ENCODE data around the gene ODAD4. TPM values are rescaled to one million over a fixed set of nuclear protein-coding genes. Genes with fewer than 3 reads are reported as not detected.

The ODAD4 gene
- total RNA-seq, 1 donor from 2014 or later = 0.98 TPM

DNA sequence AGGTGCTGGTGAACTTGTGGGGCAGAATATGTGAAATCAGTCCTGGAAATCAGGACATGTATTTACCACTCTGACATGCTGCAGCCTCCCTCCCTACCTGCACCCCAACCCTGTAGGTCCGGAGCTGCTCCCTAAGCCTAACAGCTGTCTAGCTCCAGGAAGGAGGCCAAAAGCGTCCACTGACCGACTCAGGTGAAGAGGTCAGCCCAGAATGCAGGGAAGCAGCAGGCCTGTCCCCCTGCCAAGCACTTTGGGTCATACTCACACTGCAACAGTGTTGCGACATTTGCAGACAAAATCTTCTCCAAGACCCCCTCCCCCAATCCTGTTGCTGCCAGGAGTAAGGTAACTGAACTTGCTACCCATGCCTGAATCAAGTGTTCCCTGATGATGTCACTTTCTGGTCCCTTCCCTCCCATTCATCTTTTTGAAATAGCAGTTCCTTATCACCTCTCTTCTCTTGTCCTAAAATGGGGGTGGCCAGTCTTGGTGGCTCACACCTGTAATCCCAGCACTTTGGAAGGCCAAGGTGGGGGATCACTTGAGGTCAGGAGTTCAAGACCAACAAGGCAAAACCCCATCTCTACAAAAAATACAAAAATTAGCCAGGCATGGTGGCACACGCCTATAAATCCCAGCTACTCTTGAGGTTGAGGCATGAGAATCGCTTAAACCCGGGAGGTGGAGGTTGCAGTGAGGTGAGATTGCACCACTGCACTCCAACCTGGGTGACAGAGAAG is 10.4 kb upstream of the ODAD4 start:
- H3K79me2 ChIP-seq (ENCODE audit: insufficient read depth, low read length) = peaks cover 38% of the 10 kb centered on the region
- H3K36me3 ChIP-seq (ENCODE audit: insufficient read depth, low read length) = no peaks in the 10 kb centered on the region
- no peak overlapping the region for H3K27ac ChIP-seq (ENCODE audit: low read depth, low read length)
- peak overlapping the region; percentile 67 for H3K9ac ChIP-seq (ENCODE audit: low read length)
- Mint-ChIP-seq H3K9me3 (ENCODE audit: unreplicated experiment) (no peaks in the 10 kb centered on the region), H3K27me3 (ENCODE audit: low read depth, unreplicated experiment) (no peaks in the 10 kb centered on the region), H3K27ac (ENCODE audit: unreplicated experiment) (no peak overlapping the region), H3K4me3 (ENCODE audit: unreplicated experiment) (peak overlapping the region; percentile 77), H3K4me1 (ENCODE audit: low read depth, unreplicated experiment) (peaks cover 18% of the 10 kb centered on the region), H3K36me3 (ENCODE audit: low read depth, unreplicated experiment) (peaks cover 2% of the 10 kb centered on the region)
- no peaks in the 10 kb centered on the region for H3K27me3 ChIP-seq (ENCODE audit: insufficient read depth, low read length)
- H3K4me1 ChIP-seq (ENCODE audit: insufficient read depth, low read length) = peaks cover 30% of the 10 kb centered on the region
- H3K4me2 ChIP-seq (ENCODE audit: low read length) = peak overlapping the region; percentile 98
- H4K20me1 ChIP-seq (ENCODE audit: insufficient read depth, low read length) = peaks cover 36% of the 10 kb centered on the region
- no peak for FAIRE-seq
- H3K4me3 ChIP-seq (ENCODE audit: insufficient read depth, low read depth, low read length) = peak overlapping the region; percentile 53
- TF ChIP-seq, protein P1, sequence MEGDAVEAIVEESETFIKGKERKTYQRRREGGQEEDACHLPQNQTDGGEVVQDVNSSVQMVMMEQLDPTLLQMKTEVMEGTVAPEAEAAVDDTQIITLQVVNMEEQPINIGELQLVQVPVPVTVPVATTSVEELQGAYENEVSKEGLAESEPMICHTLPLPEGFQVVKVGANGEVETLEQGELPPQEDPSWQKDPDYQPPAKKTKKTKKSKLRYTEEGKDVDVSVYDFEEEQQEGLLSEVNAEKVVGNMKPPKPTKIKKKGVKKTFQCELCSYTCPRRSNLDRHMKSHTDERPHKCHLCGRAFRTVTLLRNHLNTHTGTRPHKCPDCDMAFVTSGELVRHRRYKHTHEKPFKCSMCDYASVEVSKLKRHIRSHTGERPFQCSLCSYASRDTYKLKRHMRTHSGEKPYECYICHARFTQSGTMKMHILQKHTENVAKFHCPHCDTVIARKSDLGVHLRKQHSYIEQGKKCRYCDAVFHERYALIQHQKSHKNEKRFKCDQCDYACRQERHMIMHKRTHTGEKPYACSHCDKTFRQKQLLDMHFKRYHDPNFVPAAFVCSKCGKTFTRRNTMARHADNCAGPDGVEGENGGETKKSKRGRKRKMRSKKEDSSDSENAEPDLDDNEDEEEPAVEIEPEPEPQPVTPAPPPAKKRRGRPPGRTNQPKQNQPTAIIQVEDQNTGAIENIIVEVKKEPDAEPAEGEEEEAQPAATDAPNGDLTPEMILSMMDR (IDR thresholded peaks at IDR 0.05; ENCODE audit: insufficient read depth, low read depth, low read length) = no peak
- no peak for TF ChIP-seq EZH2 (IDR thresholded peaks at IDR 0.05; ENCODE audit: insufficient read depth, low read length)
- peak overlapping the region; percentile 98 for H2AFZ ChIP-seq (ENCODE audit: low read depth, low read length)
- DNase-seq (ENCODE audit: low read depth) = no peak
- no peaks in the 10 kb centered on the region for H3K9me3 ChIP-seq (ENCODE audit: insufficient read depth, low read depth, low read length)

DNA sequence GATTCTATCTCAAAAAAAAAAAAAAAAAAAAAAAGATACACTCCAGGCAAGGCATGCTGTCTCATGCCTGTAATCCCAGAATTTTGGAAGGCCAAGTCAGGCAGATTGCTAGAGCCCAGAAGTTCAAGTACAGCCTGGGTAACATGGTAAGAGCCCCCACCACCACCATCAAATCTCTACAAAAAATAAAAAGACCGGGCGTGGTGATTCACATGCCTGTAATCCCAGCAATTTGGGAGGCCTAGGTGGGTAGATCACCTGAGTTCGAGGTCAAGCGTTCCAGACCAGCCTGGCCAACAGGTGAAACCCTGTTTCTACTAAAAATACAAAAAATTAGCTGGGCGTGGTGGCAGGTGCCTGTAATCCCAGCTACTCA is 9.8 kb upstream of the ODAD4 start:
- Histone ChIP-seq H3K79me2 (ENCODE audit: insufficient read depth, low read length) (peaks cover 33% of the 10 kb centered on the region), H3K36me3 (ENCODE audit: insufficient read depth, low read length) (no peaks in the 10 kb centered on the region), H3K4me1 (ENCODE audit: insufficient read depth, low read length) (peaks cover 25% of the 10 kb centered on the region), H3K4me3 (ENCODE audit: insufficient read depth, low read depth, low read length) (no peak overlapping the region), H3K27me3 (ENCODE audit: insufficient read depth, low read length) (no peaks in the 10 kb centered on the region), H3K4me2 (ENCODE audit: low read length) (no peak overlapping the region), H3K9ac (ENCODE audit: low read length) (no peak overlapping the region), H4K20me1 (ENCODE audit: insufficient read depth, low read length) (peaks cover 30% of the 10 kb centered on the region), H3K27ac (ENCODE audit: low read depth, low read length) (no peak overlapping the region), H2AFZ (ENCODE audit: low read depth, low read length) (no peak overlapping the region), H3K9me3 (ENCODE audit: insufficient read depth, low read depth, low read length) (no peaks in the 10 kb centered on the region)
- no peak for TF ChIP-seq EZH2 (IDR thresholded peaks at IDR 0.05; ENCODE audit: insufficient read depth, low read length)
- Mint-ChIP-seq H3K27ac (ENCODE audit: unreplicated experiment) (no peak overlapping the region), H3K27me3 (ENCODE audit: low read depth, unreplicated experiment) (no peaks in the 10 kb centered on the region), H3K9me3 (ENCODE audit: unreplicated experiment) (no peaks in the 10 kb centered on the region), H3K36me3 (ENCODE audit: low read depth, unreplicated experiment) (no peaks in the 10 kb centered on the region), H3K4me3 (ENCODE audit: unreplicated experiment) (no peak overlapping the region), H3K4me1 (ENCODE audit: low read depth, unreplicated experiment) (peaks cover 15% of the 10 kb centered on the region)
- FAIRE-seq = no peak
- DNase-seq (ENCODE audit: low read depth) = no peak

DNA sequence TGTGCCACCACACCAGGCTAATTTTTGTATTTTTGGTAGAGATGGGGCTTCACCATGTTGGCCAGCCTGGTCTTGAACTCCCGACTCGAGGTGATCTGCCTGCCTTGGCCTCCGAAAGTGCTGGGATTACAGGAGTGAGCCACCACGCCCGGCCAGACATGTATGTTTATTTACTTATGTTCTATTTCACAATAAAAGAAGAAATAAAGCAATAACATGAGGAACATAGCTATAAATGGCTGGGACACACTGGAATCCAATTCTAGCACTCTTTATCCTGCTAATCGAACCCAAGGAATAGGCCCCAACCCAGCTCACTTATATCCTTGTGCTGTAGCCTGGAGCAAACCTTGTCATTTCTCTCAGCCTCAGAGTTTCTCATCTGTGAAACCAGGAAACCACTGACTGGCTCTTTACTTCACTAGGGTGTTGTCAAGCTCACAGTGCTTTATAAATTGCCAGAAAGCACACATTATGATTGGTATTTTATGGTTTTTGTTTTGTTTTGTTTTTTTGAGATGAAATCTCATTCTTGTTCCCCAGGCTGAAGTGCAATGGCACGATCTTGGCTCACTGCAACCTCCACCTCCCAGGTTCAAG is 4.3 kb upstream of the ODAD4 start:
- TF ChIP-seq, protein P1 (IDR thresholded peaks at IDR 0.05; ENCODE audit: insufficient read depth, low read depth, low read length) = no peak
- no peak for TF ChIP-seq EZH2 (IDR thresholded peaks at IDR 0.05; ENCODE audit: insufficient read depth, low read length)
- FAIRE-seq = no peak
- no peaks in the 10 kb centered on the region for H3K9me3 ChIP-seq (ENCODE audit: insufficient read depth, low read depth, low read length)
- H3K4me2 ChIP-seq (ENCODE audit: low read length) = no peak overlapping the region
- no peak overlapping the region for H3K4me3 ChIP-seq (ENCODE audit: insufficient read depth, low read depth, low read length)
- no peak overlapping the region for H3K9ac ChIP-seq (ENCODE audit: low read length)
- peaks cover 4% of the 10 kb centered on the region for H3K4me1 ChIP-seq (ENCODE audit: insufficient read depth, low read length)
- H3K27me3 ChIP-seq (ENCODE audit: insufficient read depth, low read length) = no peaks in the 10 kb centered on the region
- no peak overlapping the region for H2AFZ ChIP-seq (ENCODE audit: low read depth, low read length)
- Mint-ChIP-seq H3K36me3 (ENCODE audit: low read depth, unreplicated experiment) (no peaks in the 10 kb centered on the region), H3K27me3 (ENCODE audit: low read depth, unreplicated experiment) (no peaks in the 10 kb centered on the region), H3K27ac (ENCODE audit: unreplicated experiment) (no peak overlapping the region), H3K4me3 (ENCODE audit: unreplicated experiment) (no peak overlapping the region), H3K4me1 (ENCODE audit: low read depth, unreplicated experiment) (peaks cover 8% of the 10 kb centered on the region), H3K9me3 (ENCODE audit: unreplicated experiment) (no peaks in the 10 kb centered on the region)
- no peak for DNase-seq (ENCODE audit: low read depth)
- H3K36me3 ChIP-seq (ENCODE audit: insufficient read depth, low read length) = no peaks in the 10 kb centered on the region
- H3K27ac ChIP-seq (ENCODE audit: low read depth, low read length) = no peak overlapping the region
- H4K20me1 ChIP-seq (ENCODE audit: insufficient read depth, low read length) = no peaks in the 10 kb centered on the region
- no peaks in the 10 kb centered on the region for H3K79me2 ChIP-seq (ENCODE audit: insufficient read depth, low read length)
